NCI-H510A treated with DMSO at 0.1 percent for 48 hours (cell line): ENCODE results near the gene CTIF.

Experiments used
- DNase-seq: peaks from one replicate; lab custom pipeline; 2025; lab: John Stamatoyannopoulos, UW

CTIF gene

GRCh38 chr18:48819781-48820482 is 281.1 kb downstream of the CTIF start:
- DNase-seq: no peak

GRCh38 chr18:48820483-48821250 is 281.8 kb downstream of the CTIF start:
- DNase-seq: no peak

GRCh38 chr18:48821251-48821590 is 282.4 kb downstream of the CTIF start:
- DNase-seq: no peak

- no peak for DNase-seq
These were observed 283.0 kb downstream of the CTIF start for GRCh38 chr18:48821845-48822244.

- no peak for DNase-seq
These were observed 285.6 kb downstream of the CTIF start for GRCh38 chr18:48824231-48824970.

- DNase-seq: no peak
These were observed 286.4 kb downstream of the CTIF start for GRCh38 chr18:48825101-48825745.

GRCh38 chr18:48826271-48826670 is 287.4 kb downstream of the CTIF start:
- no peak for DNase-seq

GRCh38 chr18:48826806-48827205 is 288.0 kb downstream of the CTIF start:
- DNase-seq: no peak

- DNase-seq: no peak
These were observed 288.7 kb downstream of the CTIF start for GRCh38 chr18:48827291-48828193.

GRCh38 chr18:48828194-48828545 is 289.3 kb downstream of the CTIF start:
- no peak for DNase-seq

GRCh38 chr18:48828691-48829442 is 290.0 kb downstream of the CTIF start:
- DNase-seq: no peak

- DNase-seq: no peak
These were observed 290.8 kb downstream of the CTIF start for GRCh38 chr18:48829443-48830149.

GRCh38 chr18:48831113-48831759 is 292.4 kb downstream of the CTIF start:
- no peak for DNase-seq

GRCh38 chr18:48831802-48832201 is 293.0 kb downstream of the CTIF start:
- DNase-seq: no peak

GRCh38 chr18:48832938-48833700 is 294.3 kb downstream of the CTIF start:
- DNase-seq: no peak

GRCh38 chr18:48833701-48834412 is 295.0 kb downstream of the CTIF start:
- DNase-seq: no peak

- no peak for DNase-seq
These were observed 295.7 kb downstream of the CTIF start for GRCh38 chr18:48834413-48835031.

- DNase-seq: no peak
These were observed 296.3 kb downstream of the CTIF start for GRCh38 chr18:48835119-48835518.
